Left lung (tissue), 10 donors: Measurements from ENCODE around the gene WRNIP1. TPM values are rescaled to one million over a fixed set of nuclear protein-coding genes. Genes with fewer than 3 reads are reported as not detected.

ENCODE experiments used
- ATAC-seq: fragments of 200-7000 bp; cut with Tn5 transposase; one replicate; pipeline ENCODE4 v1.9.1; 2020; ENCODE audit warnings: moderate library complexity
- DNase-seq, 4 donors: peaks; one replicate each; pipeline ENCODE4 v3.0.0-alpha.2; 2013 to 2020
- H3K27ac ChIP-seq, 2 donors: fragments of 200-600 bp; sonication (generic) in 1 of 2; one replicate each; pipeline versions ENCODE4 v1.5.0 to v1.8.0; 2020 to 2021
- H3K27me3 ChIP-seq, 2 donors: fragments of 200-600 bp; sonication (generic) in 1 of 2; one replicate each; pipeline versions ENCODE4 v1.5.0 to v1.8.0; 2020 to 2021
- H3K36me3 ChIP-seq, 2 donors: fragments of 200-600 bp; sonication (generic) in 1 of 2; one replicate each; pipeline versions ENCODE4 v1.5.0 to v1.8.0; 2020 to 2021
- H3K4me1 ChIP-seq, 2 donors: fragments of 200-600 bp; one replicate each; pipeline ENCODE4 v1.8.0; 2021
- H3K4me3 ChIP-seq, 2 donors: fragments of 200-600 bp; sonication (generic) in 1 of 2; one replicate each; pipeline versions ENCODE4 v1.5.0 to v1.8.0; 2020 to 2021; ENCODE audit warnings: mild to moderate bottlenecking in 1 of 2
- H3K9me3 ChIP-seq, 2 donors: fragments of 200-600 bp; sonication (generic) in 1 of 2; one replicate each; pipeline versions ENCODE4 v1.5.0 to v1.8.0; 2020 to 2021
- intact Hi-C, 2 donors: fragments of 100-400 bp; cut with DNase I; formaldehyde crosslinking; loops; one replicate each; pipeline versions ENCODE4 v1.11.2 to v1.14.2; 2022
- polyA plus RNA-seq, 6 donors: library from polyadenylated mRNA; unstranded; fragments of 120-200 nt; gene quantifications; one replicate each; pipeline ENCODE4 v1.2.1, GENCODE V29; 2013; ENCODE audit not compliant: insufficient read length in 6 of 6
- total RNA-seq, 2 donors: library from RNA; stranded (reverse); fragmentation: NEBNext Ultra II Directional; extraction: Animal tissue kit (Norgen Biotek cat#: 25700); gene quantifications; one replicate each; pipeline ENCODE4 v1.2.1, GENCODE V29; 2021
- TF ChIP-seq, protein P1 (sequence below), 2 donors: fragments of 200-600 bp; sonication (generic) in 1 of 2; IDR thresholded peaks; one replicate each; pipeline versions ENCODE4 v1.5.0 to v1.8.0; 2021; ENCODE audit warnings: antibody characterized with exemption in 2 of 2
- donor health status: DM: no; HTN: yes; CAD: no.
- donor health status: DM: no; HTN: no; CAD: no.

The WRNIP1 gene
- total and polyA plus RNA-seq, 8 donors: 34.9 to 51.6 (median 49.0) TPM

DNA sequence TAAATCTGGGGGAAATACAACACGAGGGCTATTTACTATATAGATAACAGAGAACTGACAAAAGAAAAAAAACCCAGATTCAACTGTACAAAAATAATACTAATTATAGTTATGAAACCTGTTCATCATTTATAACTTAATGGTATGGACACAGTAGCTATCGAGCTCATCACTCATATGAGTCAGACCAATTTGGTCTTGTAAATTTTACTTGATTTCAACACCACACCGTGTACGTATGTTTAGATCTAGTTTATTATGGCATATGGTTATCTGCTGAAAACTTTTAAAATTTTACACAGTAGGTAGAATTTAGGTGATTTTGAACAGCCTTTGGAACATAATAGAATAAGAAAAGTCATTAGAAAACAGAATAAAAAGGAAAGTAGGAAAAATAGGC lies 19.9 kb upstream of the WRNIP1 start:
- H3K4me3 ChIP-seq: no peak overlapping the region
- no peaks in the 10 kb centered on the region for H3K27me3 ChIP-seq
- no peak for DNase-seq
- H3K36me3 ChIP-seq: no peaks in the 10 kb centered on the region
- H3K4me1 ChIP-seq: peaks cover 0 to 10% of the 10 kb centered on the region in 2 donors
- no peak overlapping the region for H3K27ac ChIP-seq
- no peak for ATAC-seq
- TF ChIP-seq, protein P1, sequence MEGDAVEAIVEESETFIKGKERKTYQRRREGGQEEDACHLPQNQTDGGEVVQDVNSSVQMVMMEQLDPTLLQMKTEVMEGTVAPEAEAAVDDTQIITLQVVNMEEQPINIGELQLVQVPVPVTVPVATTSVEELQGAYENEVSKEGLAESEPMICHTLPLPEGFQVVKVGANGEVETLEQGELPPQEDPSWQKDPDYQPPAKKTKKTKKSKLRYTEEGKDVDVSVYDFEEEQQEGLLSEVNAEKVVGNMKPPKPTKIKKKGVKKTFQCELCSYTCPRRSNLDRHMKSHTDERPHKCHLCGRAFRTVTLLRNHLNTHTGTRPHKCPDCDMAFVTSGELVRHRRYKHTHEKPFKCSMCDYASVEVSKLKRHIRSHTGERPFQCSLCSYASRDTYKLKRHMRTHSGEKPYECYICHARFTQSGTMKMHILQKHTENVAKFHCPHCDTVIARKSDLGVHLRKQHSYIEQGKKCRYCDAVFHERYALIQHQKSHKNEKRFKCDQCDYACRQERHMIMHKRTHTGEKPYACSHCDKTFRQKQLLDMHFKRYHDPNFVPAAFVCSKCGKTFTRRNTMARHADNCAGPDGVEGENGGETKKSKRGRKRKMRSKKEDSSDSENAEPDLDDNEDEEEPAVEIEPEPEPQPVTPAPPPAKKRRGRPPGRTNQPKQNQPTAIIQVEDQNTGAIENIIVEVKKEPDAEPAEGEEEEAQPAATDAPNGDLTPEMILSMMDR (IDR thresholded peaks at IDR 0.05): no peak
- intact Hi-C loops: loop anchor here in 1 of 2 donors (10.0 kb wide), 1 partner anchor 1150 kb away; no protein-coding TSS in a partner anchor
- H3K9me3 ChIP-seq: no peaks in the 10 kb centered on the region

DNA sequence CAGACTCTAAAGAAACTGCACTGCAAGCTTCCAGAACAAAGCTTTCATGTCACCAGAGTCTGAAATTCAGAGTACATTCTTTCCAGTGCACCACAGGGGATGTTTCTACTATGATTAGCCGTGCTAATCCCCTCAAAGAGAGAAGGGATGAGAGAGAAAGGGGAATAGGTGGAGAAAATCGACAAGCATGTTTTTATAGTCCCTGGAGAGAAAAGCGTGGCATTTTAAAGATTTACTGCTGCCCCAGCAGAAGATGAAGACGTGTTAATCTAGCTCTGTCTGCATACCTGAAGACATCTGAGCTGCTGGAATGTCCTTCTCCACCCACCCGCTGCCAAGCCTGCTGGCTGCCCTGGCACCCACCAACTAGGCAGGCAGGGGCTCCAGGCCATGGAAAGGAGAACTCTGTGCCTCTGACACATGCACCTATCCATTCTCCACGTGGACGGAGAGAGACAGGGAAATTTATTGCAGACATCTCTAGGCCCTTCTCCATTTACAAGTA lies 18.6 kb upstream of the WRNIP1 start:
- ATAC-seq (no peak), DNase-seq (no peak)
- Histone ChIP-seq H3K36me3 (no peaks in the 10 kb centered on the region), H3K4me3 (no peak overlapping the region), H3K27me3 (no peaks in the 10 kb centered on the region), H3K9me3 (no peaks in the 10 kb centered on the region), H3K4me1 (peaks cover 0 to 11% of the 10 kb centered on the region in 2 donors), H3K27ac (no peak overlapping the region)
- TF ChIP-seq, protein P1 (IDR thresholded peaks at IDR 0.05): no peak
- intact Hi-C loops: loop anchor here in 1 of 2 donors (10.0 kb wide), 1 partner anchor 1152 kb away; no protein-coding TSS in a partner anchor

DNA sequence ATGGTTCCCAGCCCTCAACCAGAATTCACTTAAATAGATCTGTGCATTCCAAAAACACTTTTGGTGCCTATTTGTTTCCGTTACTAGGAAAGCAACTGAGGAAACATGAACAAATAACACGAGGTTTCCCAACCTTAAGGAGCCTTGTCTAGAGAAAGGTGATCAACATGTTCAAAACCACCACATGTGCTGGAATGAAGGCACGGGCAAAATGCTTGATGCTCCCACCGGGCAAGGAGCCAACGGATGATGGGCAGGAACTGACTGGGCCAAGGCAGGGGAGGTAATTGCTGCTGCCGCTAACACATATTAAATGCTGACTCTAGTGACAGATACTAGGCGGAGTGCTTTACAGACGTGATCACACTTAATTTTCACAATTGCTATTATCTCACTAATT lies 17.0 kb upstream of the WRNIP1 start:
- no peak for DNase-seq
- Histone ChIP-seq H3K9me3 (no peaks in the 10 kb centered on the region), H3K36me3 (no peaks in the 10 kb centered on the region), H3K4me3 (no peak overlapping the region), H3K27me3 (no peaks in the 10 kb centered on the region), H3K4me1 (peaks cover 0 to 11% of the 10 kb centered on the region in 2 donors), H3K27ac (no peak overlapping the region)
- intact Hi-C loops: loop anchor here in 1 of 2 donors (10.0 kb wide), 1 partner anchor 1153 kb away; no protein-coding TSS in a partner anchor
- TF ChIP-seq, protein P1 (IDR thresholded peaks at IDR 0.05): no peak
- ATAC-seq: no peak

DNA sequence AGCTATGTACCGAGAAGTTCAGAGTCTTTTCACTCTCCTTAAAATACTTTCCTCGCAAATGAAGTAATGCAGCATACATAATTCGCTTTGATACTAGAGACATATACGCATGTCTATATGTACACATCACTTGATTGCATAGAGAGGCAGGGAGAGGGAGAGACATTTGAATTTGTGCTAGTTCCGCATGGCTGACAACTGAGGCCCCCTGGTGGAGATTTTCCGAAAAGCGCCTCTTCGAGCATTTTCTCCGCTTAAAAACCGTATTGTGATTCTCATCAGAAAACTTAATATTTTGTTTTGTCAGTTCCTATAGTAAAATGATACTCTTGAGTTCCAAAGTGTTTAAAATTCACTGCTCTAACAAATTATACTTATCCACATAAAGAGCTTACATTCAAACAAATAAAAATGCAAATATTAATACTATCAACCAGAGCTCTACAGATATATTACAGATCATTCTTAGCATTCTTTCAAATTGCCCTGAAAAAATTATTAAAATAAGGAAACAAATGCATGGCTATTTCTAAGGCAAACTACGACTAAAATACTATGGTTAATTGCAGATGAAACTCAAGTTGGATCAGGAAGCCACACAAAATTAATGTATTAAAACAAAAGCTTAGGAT lies 15.1 kb upstream of the WRNIP1 start:
- TF ChIP-seq, protein P1 (IDR thresholded peaks at IDR 0.05): peak; percentile 84 to 91
- Histone ChIP-seq H3K9me3 (no peaks in the 10 kb centered on the region), H3K4me1 (peaks cover 0 to 11% of the 10 kb centered on the region in 2 donors), H3K36me3 (no peaks in the 10 kb centered on the region), H3K4me3 (no peak overlapping the region), H3K27ac (no peak overlapping the region), H3K27me3 (no peaks in the 10 kb centered on the region)
- ATAC-seq (peak; percentile 84), DNase-seq (peak in 2 of 4 donors; percentile 69 to 73)
- intact Hi-C loops: loop anchor here in 1 of 2 donors (10.0 kb wide), 1 partner anchor 1155 kb away; no protein-coding TSS in a partner anchor

DNA sequence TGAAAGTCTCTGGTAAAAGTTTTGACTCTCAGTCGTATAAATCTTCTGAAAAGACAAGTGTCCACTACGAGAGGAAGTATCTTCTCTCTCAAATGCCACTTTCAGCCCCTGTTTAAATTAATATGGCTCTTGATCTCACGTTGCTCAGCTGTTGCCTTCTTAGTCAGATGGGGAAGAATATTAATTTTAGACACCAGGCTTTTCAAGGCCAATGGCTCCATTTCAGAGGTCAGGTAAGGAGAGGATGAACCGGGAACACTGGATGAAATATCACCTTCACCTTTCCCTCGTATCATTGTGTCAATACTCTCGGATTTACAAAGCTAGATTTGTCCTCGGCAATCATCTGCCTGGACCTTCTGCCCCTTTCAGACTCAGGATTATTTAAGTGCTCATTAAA lies 14.4 kb upstream of the WRNIP1 start, which contains the start of gene MYLK4:
Gene MYLK4, minus strand, starts transcription at position 91 of the 400 bp plus-strand sequence. CDS start 1,628 bp downstream, outside the sequence.
- peaks cover 0 to 11% of the 10 kb centered on the region in 2 donors for H3K4me1 ChIP-seq
- no peaks in the 10 kb centered on the region for H3K36me3 ChIP-seq
- intact Hi-C loops: no loop called here
- no peaks in the 10 kb centered on the region for H3K9me3 ChIP-seq
- ATAC-seq (no peak), DNase-seq (no peak)
- H3K4me3 ChIP-seq: no peak within 1 kb of the TSS
- H3K27me3 ChIP-seq: no peaks in the 10 kb centered on the region
- H3K27ac ChIP-seq: no peak within 1 kb of the TSS
- TF ChIP-seq, protein P1 (IDR thresholded peaks at IDR 0.05): no peak
